A549 (cell line): ENCODE results near the gene ARHGAP32. TPM values are rescaled to one million over a fixed set of nuclear protein-coding genes. Genes with fewer than 3 reads are reported as not detected.

Experiments used
- ATAC-seq, 2 experiments: fragments of 200-7000 bp in 1 of 2; fragments of >200 bp in 1 of 2; cut with Nextera tagmentation in 1 of 2; cut with Tn5 transposase in 1 of 2; 3 replicates each; pipeline versions ENCODE4 v1.8.0 to v1.9.1; 2018 to 2020; ENCODE audit warnings: mild to moderate bottlenecking in 1 of 2, moderate library complexity in 1 of 2
- CTCF ChIA-PET: fragments of 300-600 bp; sonication (Branson Sonifier 250); formaldehyde crosslinking; extraction: SDS; loops from one replicate; lab custom pipeline; 2021; ENCODE audit warnings: antibody characterized with exemption, inconsistent platforms; lab: Yijun Ruan, JAX
- POLR2A ChIA-PET: fragments of 350-600 bp; formaldehyde crosslinking; extraction: SDS; loops from one replicate; lab custom pipeline; 2021; ENCODE audit warnings: antibody characterized with exemption, inconsistent platforms; lab: Yijun Ruan, JAX
- DNase-seq, 2 experiments: peaks; one replicate each; pipeline versions ENCODE4 v3.0.0 to v3.0.0-alpha.2; 2011 to 2016; ENCODE audit warnings: low read depth in 1 of 2, low spot score in 1 of 2
- FAIRE-seq: peaks from 2 replicates; lab custom pipeline; 2011; peaks lifted over from hg19 to GRCh38; lab: Jason Lieb, UNC
- H3K27ac ChIP-seq, 2 experiments: fragments of >200 bp; sonication (Bioruptor Twin); formaldehyde crosslinking; 3 replicates each; pipeline ENCODE4 v1.5.1; 2016 to 2017
- H3K4me1 ChIP-seq: fragments of >200 bp; sonication (Bioruptor Twin); formaldehyde crosslinking; 3 replicates; pipeline ENCODE4 v1.6.1; 2016
- H3K4me2 ChIP-seq: fragments of >200 bp; sonication (Bioruptor Twin); formaldehyde crosslinking; 3 replicates; pipeline ENCODE4 v1.6.1; 2016
- H3K4me3 ChIP-seq: fragments of >200 bp; sonication (Bioruptor Twin); formaldehyde crosslinking; 3 replicates; pipeline ENCODE4 v1.5.1; 2016
- H3K9me3 ChIP-seq: fragments of >200 bp; sonication (Bioruptor Twin); formaldehyde crosslinking; 3 replicates; pipeline ENCODE4 v1.6.1; 2016
- BHLHE40 ChIP-seq: IDR thresholded peaks from 2 replicates; pipeline ENCODE4 v1.6.1; 2012; ENCODE audit warnings: low read depth, low read length, inconsistent platforms
- CBX2 ChIP-seq: fragments of 200-600 bp; sonication (generic); IDR thresholded peaks from 2 replicates; pipeline ENCODE4 v1.6.1; 2016; ENCODE audit warnings: low read depth, mild to moderate bottlenecking, borderline replicate concordance
- CBX8 ChIP-seq: fragments of 200-600 bp; sonication (generic); IDR thresholded peaks from 2 replicates; pipeline ENCODE4 v1.6.1; 2016
- CEBPB ChIP-seq, 2 experiments: fragments of >200 bp in 1 of 2; sonication (Bioruptor Twin) in 1 of 2; formaldehyde crosslinking in 1 of 2; IDR thresholded peaks; 2 replicates each; pipeline ENCODE4 v1.6.1; 2012 to 2016
- CHD2 ChIP-seq: fragments of 150-350 bp; IDR thresholded peaks from 2 replicates; pipeline ENCODE4 v1.6.1; 2014; ENCODE audit warnings: low read length; ENCODE audit not compliant: partially characterized antibody
- CHD4 ChIP-seq: fragments of 200-600 bp; sonication (generic); IDR thresholded peaks from 2 replicates; pipeline ENCODE4 v1.6.1; 2016; ENCODE audit warnings: antibody characterized with exemption, mild to moderate bottlenecking, borderline replicate concordance
- FOXS1 ChIP-seq: fragments of 250-450 bp; sonication (Bioruptor Pico); IDR thresholded peaks from 2 replicates; pipeline ENCODE4 v1.5.0; 2020; ENCODE audit warnings: mild to moderate bottlenecking, moderate library complexity
- HDAC2 ChIP-seq: fragments of 200-600 bp; sonication (generic); IDR thresholded peaks from 2 replicates; pipeline ENCODE4 v1.6.1; 2016
- HOXB5 ChIP-seq: fragments of 250-450 bp; sonication (Bioruptor Pico); IDR thresholded peaks from 2 replicates; pipeline ENCODE4 v1.5.0; 2020; ENCODE audit warnings: mild to moderate bottlenecking, moderate library complexity
- JUNB ChIP-seq: fragments of >200 bp; sonication (Bioruptor Twin); formaldehyde crosslinking; IDR thresholded peaks from 2 replicates; pipeline ENCODE4 v1.6.1; 2016
- KDM1A ChIP-seq: fragments of 200-600 bp; sonication (generic); IDR thresholded peaks from 2 replicates; pipeline ENCODE4 v1.6.1; 2016; ENCODE audit warnings: low read depth, mild to moderate bottlenecking
- MAZ ChIP-seq: fragments of 150-350 bp; IDR thresholded peaks from 2 replicates; pipeline ENCODE4 v1.6.1; 2014; ENCODE audit warnings: antibody characterized with exemption, low read depth, low read length, borderline replicate concordance
- MYC ChIP-seq: IDR thresholded peaks from 2 replicates; pipeline ENCODE4 v1.6.1; 2012; ENCODE audit warnings: mild to moderate bottlenecking, inconsistent platforms, low read length, improper control_type of control experiment, borderline replicate concordance
- NPAS2 ChIP-seq: fragments of 250-450 bp; sonication (Bioruptor Pico); IDR thresholded peaks from 2 replicates; pipeline ENCODE4 v1.8.0; 2022; ENCODE audit warnings: mild to moderate bottlenecking, moderate library complexity, borderline replicate concordance
- NR3C1 ChIP-seq: fragments of >200 bp; sonication (Bioruptor Twin); formaldehyde crosslinking; IDR thresholded peaks from 3 replicates; pipeline ENCODE4 v1.6.1; 2017
- PHF8 ChIP-seq: fragments of 200-600 bp; sonication (generic); IDR thresholded peaks from 2 replicates; pipeline ENCODE4 v1.6.1; 2016; ENCODE audit warnings: low read depth, mild to moderate bottlenecking, antibody characterized with exemption, moderate library complexity, borderline replicate concordance
- POLR2A ChIP-seq: IDR thresholded peaks from 2 replicates; pipeline ENCODE4 v1.6.1; 2012; ENCODE audit warnings: mild to moderate bottlenecking, low read length
- POLR2AphosphoS2 ChIP-seq: conservative IDR thresholded peaks from 2 replicates; pipeline ENCODE4 v1.6.1; 2012; ENCODE audit warnings: low read length, improper control_type of control experiment, inconsistent platforms
- RAD21 ChIP-seq, 2 experiments: fragments of >200 bp in 1 of 2; sonication (Bioruptor Twin) in 1 of 2; formaldehyde crosslinking in 1 of 2; IDR thresholded peaks in 1 of 2; conservative IDR thresholded peaks in 1 of 2; 2 replicates in 1 of 2; 3 replicates in 1 of 2; pipeline ENCODE4 v1.6.1; 2012 to 2018; ENCODE audit warnings: inconsistent platforms in 1 of 2
- RCOR1 ChIP-seq: fragments of 150-350 bp; IDR thresholded peaks from 2 replicates; pipeline ENCODE4 v1.6.1; 2014; ENCODE audit warnings: antibody characterized with exemption, low read length, low read depth
- RFX5 ChIP-seq: fragments of 450-650 bp; IDR thresholded peaks from 2 replicates; pipeline ENCODE4 v1.7.1; 2014; ENCODE audit warnings: antibody characterized with exemption, mild to moderate bottlenecking, moderate library complexity
- SMC3 ChIP-seq: fragments of >200 bp; sonication (Bioruptor Twin); formaldehyde crosslinking; IDR thresholded peaks from 3 replicates; pipeline ENCODE4 v1.6.1; 2018; ENCODE audit warnings: inconsistent platforms
- TP53 ChIP-seq: fragments of 250-450 bp; sonication (Bioruptor Pico); IDR thresholded peaks from 2 replicates; pipeline ENCODE4 v1.5.0; 2021; ENCODE audit warnings: mild to moderate bottlenecking, moderate library complexity
- ZSCAN20 ChIP-seq: fragments of 250-450 bp; sonication (Bioruptor Pico); IDR thresholded peaks from 2 replicates; pipeline ENCODE4 v1.8.0; 2022; ENCODE audit warnings: mild to moderate bottlenecking, moderate library complexity
- WGBS: methylation state at CpG from one replicate; pipeline ENCODE4 v1.1.6; 2017; ENCODE audit errors: missing lambda C conversion rate; 5-methylcytosine and 5-hydroxymethylcytosine counted together
- polyA plus RNA-seq, 4 experiments: library from polyadenylated mRNA; depleted of rRNA in 3 of 4; stranded (reverse); fragments of >200 nt; fragmentation: RNase III in 1 of 4; extraction: RNeasy Plus Mini Kit Qiagen cat#74134 plus additional on column Dnase treatment in 1 of 4; gene quantifications; 2 replicates in 3 of 4; 3 replicates in 1 of 4; pipeline ENCODE4 v1.2.3, GENCODE V29; 2011 to 2017
- TF ChIP-seq, protein P1 (sequence below): IDR thresholded peaks from 2 replicates; pipeline ENCODE4 v1.6.1; 2012
- TF ChIP-seq, protein P2 (sequence below): fragments of 250-450 bp; sonication (Bioruptor Pico); IDR thresholded peaks from 2 replicates; pipeline ENCODE4 v1.5.0; 2021; ENCODE audit warnings: mild to moderate bottlenecking, moderate library complexity, borderline replicate concordance
- TF ChIP-seq, protein P3 (sequence below): fragments of 250-450 bp; sonication (Bioruptor Pico); IDR thresholded peaks from 2 replicates; pipeline ENCODE4 v1.5.0; 2020; ENCODE audit warnings: low read depth, mild to moderate bottlenecking, moderate library complexity
- TF ChIP-seq, protein P4 (sequence below): fragments of >200 bp; sonication (Bioruptor Twin); formaldehyde crosslinking; IDR thresholded peaks from 3 replicates; pipeline ENCODE4 v1.5.1; 2016
- TF ChIP-seq, protein P5 (sequence below): IDR thresholded peaks from 2 replicates; pipeline ENCODE4 v1.6.1; 2012; ENCODE audit warnings: low read depth, borderline replicate concordance
- TF ChIP-seq, protein P6 (sequence below): fragments of 450-650 bp; IDR thresholded peaks from 2 replicates; pipeline ENCODE4 v1.6.1; 2014; ENCODE audit warnings: antibody characterized with exemption

The ARHGAP32 gene
- polyA plus RNA-seq, 2 of the 4 experiments (the other 2 are of a cell fraction) = 4.4 to 9.0 TPM

DNA sequence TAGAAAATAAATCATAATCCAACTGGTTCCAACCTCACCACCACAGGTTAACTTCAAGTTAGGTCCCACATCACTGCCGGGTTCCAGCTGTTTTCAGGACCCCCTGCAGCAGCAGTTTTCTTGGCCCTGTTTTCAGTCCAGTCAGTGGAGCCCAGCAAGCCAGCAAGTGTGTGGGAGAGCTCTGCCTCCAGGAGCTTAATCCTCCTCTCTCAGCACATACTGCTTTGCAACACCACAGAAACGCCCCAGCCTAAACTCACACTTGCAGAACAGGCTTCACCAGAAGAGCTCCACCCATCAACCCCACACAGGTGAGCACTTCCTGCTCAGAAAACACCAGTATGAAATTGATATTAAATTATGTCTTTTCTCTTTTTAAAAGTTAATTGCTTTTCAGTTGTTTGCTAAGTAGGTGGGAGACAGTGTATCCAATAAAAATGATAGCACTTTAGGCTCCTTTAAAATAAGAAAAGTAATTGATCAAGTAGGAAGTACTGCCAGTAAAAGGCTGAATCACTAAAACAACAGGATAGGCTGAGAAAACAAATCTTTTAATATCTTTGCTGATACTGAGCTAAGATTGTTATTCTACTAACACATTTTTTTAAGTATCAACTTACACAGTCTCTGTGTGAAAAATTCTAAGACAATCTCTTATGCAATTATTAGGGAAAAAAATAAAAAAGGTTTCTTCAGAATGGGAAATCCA, 168.0 kb downstream of the ARHGAP32 start:
- POLR2A ChIA-PET = no interaction called here
- H3K9me3 ChIP-seq = no peaks in the 10 kb centered on the region
- no peak overlapping the region for H3K4me3 ChIP-seq
- CTCF ChIA-PET = no interaction called here
- no peak for TF ChIP-seq CEBPB (IDR thresholded peaks at IDR 0.05)
- no peak for TF ChIP-seq MYC
- TF ChIP-seq ZSCAN20 = no peak
- no peak for TF ChIP-seq KDM1A
- TF ChIP-seq RAD21 (conservative IDR thresholded peaks at IDR 0.05 in 1 of 2, IDR thresholded peaks at IDR 0.05 in 1 of 2) = no peak
- H3K4me2 ChIP-seq = no peak overlapping the region
- ATAC-seq (no peak), DNase-seq (no peak), FAIRE-seq (no peak)
- WGBS = 96% methylated on average over 2 of the region's 2 CpGs
- no peaks in the 10 kb centered on the region; the same call in 2 of the 3 replicates for H3K4me1 ChIP-seq
- H3K27ac ChIP-seq = no peak overlapping the region

DNA sequence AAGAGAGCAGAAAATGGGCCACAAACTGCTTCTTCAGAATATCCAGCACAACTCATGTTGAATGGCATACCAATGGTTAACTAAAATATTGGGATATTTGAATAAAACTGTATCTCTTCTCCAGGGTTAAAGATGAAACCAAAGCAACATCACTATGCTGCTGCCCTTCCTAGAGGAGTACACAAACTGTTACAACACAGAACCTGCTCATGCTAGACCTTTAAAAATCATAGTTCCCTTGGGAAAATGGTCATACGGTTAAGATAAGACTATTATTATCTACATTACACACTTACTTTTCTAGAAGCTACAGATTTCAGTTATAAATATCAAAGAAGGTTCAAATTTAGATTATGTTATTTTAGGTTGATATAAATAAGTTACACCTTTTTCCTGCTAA, 170.8 kb downstream of the ARHGAP32 start:
- H3K4me2 ChIP-seq = no peak overlapping the region
- no peak for ATAC-seq
- POLR2A ChIA-PET = interaction anchor here (0.6 kb wide), 1 partner anchor 994 kb away, joined by 3 read pairs; no protein-coding TSS in a partner anchor
- TF ChIP-seq, protein P1, sequence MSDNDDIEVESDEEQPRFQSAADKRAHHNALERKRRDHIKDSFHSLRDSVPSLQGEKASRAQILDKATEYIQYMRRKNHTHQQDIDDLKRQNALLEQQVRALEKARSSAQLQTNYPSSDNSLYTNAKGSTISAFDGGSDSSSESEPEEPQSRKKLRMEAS = no peak
- TF ChIP-seq, protein P2, sequence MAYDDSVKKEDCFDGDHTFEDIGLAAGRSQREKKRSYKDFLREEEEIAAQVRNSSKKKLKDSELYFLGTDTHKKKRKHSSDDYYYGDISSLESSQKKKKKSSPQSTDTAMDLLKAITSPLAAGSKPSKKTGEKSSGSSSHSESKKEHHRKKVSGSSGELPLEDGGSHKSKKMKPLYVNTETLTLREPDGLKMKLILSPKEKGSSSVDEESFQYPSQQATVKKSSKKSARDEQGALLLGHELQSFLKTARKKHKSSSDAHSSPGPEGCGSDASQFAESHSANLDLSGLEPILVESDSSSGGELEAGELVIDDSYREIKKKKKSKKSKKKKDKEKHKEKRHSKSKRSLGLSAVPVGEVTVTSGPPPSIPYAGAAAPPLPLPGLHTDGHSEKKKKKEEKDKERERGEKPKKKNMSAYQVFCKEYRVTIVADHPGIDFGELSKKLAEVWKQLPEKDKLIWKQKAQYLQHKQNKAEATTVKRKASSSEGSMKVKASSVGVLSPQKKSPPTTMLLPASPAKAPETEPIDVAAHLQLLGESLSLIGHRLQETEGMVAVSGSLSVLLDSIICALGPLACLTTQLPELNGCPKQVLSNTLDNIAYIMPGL = no peak
- TF ChIP-seq RFX5 = no peak
- TF ChIP-seq JUNB = no peak
- TF ChIP-seq ZSCAN20 = no peak
- TF ChIP-seq, protein P3, sequence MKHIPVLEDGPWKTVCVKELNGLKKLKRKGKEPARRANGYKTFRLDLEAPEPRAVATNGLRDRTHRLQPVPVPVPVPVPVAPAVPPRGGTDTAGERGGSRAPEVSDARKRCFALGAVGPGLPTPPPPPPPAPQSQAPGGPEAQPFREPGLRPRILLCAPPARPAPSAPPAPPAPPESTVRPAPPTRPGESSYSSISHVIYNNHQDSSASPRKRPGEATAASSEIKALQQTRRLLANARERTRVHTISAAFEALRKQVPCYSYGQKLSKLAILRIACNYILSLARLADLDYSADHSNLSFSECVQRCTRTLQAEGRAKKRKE (CRISPR knock-in tag) = no peak
- no peak for TF ChIP-seq PHF8
- no peak for TF ChIP-seq POLR2A
- no peak for TF ChIP-seq TP53 (CRISPR knock-in tag)
- no peak for TF ChIP-seq HOXB5 (CRISPR knock-in tag)
- TF ChIP-seq FOXS1 = no peak
- TF ChIP-seq NR3C1 = no peak
- no peak for TF ChIP-seq CBX2
- no peak for TF ChIP-seq RCOR1
- no peak for TF ChIP-seq SMC3
- TF ChIP-seq, all 56 proteins: peak for 0
- CTCF ChIA-PET = no interaction called here
- Histone ChIP-seq H3K4me1 (no peaks in the 10 kb centered on the region; the same call in 2 of the 3 replicates), H3K4me3 (no peak overlapping the region), H3K9me3 (no peaks in the 10 kb centered on the region), H3K27ac (no peak overlapping the region)
- FAIRE-seq (no peak), DNase-seq (no peak)
- 78% methylated on average over 1 of the region's 1 CpG for WGBS

- ChIA-PET CTCF (no interaction called here), POLR2A (no interaction called here)
- Histone ChIP-seq H3K4me1 (no peaks in the 10 kb centered on the region), H3K27ac (no peak overlapping the region), H3K4me3 (no peak overlapping the region), H3K9me3 (no peaks in the 10 kb centered on the region), H3K4me2 (no peak overlapping the region)
- no peak for DNase-seq
- no peak for ATAC-seq
- FAIRE-seq = no peak
- 78% methylated on average over 2 of the region's 2 CpGs for WGBS
- TF ChIP-seq, protein P4, sequence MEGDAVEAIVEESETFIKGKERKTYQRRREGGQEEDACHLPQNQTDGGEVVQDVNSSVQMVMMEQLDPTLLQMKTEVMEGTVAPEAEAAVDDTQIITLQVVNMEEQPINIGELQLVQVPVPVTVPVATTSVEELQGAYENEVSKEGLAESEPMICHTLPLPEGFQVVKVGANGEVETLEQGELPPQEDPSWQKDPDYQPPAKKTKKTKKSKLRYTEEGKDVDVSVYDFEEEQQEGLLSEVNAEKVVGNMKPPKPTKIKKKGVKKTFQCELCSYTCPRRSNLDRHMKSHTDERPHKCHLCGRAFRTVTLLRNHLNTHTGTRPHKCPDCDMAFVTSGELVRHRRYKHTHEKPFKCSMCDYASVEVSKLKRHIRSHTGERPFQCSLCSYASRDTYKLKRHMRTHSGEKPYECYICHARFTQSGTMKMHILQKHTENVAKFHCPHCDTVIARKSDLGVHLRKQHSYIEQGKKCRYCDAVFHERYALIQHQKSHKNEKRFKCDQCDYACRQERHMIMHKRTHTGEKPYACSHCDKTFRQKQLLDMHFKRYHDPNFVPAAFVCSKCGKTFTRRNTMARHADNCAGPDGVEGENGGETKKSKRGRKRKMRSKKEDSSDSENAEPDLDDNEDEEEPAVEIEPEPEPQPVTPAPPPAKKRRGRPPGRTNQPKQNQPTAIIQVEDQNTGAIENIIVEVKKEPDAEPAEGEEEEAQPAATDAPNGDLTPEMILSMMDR = no peak
- TF ChIP-seq, protein P5, sequence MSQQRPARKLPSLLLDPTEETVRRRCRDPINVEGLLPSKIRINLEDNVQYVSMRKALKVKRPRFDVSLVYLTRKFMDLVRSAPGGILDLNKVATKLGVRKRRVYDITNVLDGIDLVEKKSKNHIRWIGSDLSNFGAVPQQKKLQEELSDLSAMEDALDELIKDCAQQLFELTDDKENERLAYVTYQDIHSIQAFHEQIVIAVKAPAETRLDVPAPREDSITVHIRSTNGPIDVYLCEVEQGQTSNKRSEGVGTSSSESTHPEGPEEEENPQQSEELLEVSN = no peak
- TF ChIP-seq HDAC2 (no peak), TP53 (CRISPR knock-in tag) (no peak), POLR2AphosphoS2 (no peak), CBX8 (no peak), CHD2 (no peak), POLR2A (no peak), CBX2 (no peak), CHD4 (no peak), RAD21 (conservative IDR thresholded peaks at IDR 0.05 in 1 of 2, IDR thresholded peaks at IDR 0.05 in 1 of 2) (no peak), BHLHE40 (no peak), MAZ (no peak), NPAS2 (no peak)
- TF ChIP-seq, protein P6, sequence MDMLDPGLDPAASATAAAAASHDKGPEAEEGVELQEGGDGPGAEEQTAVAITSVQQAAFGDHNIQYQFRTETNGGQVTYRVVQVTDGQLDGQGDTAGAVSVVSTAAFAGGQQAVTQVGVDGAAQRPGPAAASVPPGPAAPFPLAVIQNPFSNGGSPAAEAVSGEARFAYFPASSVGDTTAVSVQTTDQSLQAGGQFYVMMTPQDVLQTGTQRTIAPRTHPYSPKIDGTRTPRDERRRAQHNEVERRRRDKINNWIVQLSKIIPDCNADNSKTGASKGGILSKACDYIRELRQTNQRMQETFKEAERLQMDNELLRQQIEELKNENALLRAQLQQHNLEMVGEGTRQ = no peak
These were observed 173.1 kb downstream of the ARHGAP32 start for GRCh38 chr11:129018991-129019390.
